Measurements from ENCODE around the gene C6orf58. TPM values are rescaled to one million over a fixed set of nuclear protein-coding genes. Genes with fewer than 3 reads are reported as not detected.

C6orf58 gene
- polyA plus RNA-seq, 1 donor from 2014 or later: 0.97 TPM

DNA sequence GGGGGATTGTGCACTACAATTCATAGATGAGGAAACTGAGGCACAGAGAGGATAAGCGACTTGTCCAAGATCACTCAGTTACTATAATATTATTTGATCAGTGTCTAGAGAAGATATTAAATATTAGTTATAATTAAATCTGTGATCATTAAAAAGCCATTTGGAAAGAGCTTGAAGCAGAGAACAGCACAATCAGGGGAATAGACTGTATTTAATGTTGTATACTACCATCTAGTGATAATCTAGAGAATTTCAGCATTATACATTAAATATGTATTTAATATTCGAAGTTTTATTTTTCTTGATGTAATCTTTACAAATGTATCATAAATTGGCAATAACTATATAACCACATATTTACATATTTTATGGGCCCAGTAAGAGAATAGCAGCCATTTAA lies 37.7 kb upstream of the C6orf58 start:
- no peaks in the 10 kb centered on the region for H4K20me1 ChIP-seq (ENCODE audit: insufficient read depth)

DNA sequence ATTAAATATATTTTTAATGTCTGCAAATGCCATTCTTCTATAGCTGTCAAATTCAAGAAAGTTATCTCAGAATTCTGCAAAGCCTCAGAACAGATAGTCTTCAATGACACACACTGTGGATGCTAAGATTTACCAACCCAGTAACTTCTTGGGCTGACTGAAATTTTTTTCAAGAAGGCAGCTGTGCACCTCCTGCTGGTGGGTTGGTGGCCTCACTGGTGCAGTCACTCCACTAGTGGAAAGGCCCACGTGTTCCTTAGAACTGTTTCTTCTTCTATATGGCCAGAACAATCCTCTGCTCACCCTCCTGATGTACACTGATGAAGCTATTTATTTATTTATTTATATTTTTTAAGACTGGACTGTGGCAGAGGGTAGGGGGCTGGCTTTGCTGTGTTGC lies 29.8 kb upstream of the C6orf58 start:
- Histone ChIP-seq H3K4me2 (ENCODE audit: low read length) (no peak overlapping the region), H3K9me3 (ENCODE audit: low read length) (no peaks in the 10 kb centered on the region), H3F3A (ENCODE audit: insufficient read depth, low read length, poor library complexity, severe bottlenecking) (no peaks in the 10 kb centered on the region)

More for the DNA sequence above, 37.7 kb upstream of the C6orf58 start:
- H3K9ac ChIP-seq (ENCODE audit: low read length): no peak overlapping the region
- H3K36me3 ChIP-seq (ENCODE audit: insufficient read depth, low read length): no peaks in the 10 kb centered on the region
- no peaks in the 10 kb centered on the region for H3K9me2 ChIP-seq (ENCODE audit: insufficient read depth, low read length)
- no peak for TF ChIP-seq EZH2 (IDR thresholded peaks at IDR 0.05; ENCODE audit: borderline replicate concordance, insufficient read depth, low read length, poor library complexity, severe bottlenecking)
- TF ChIP-seq RAD21 (conservative IDR thresholded peaks at IDR 0.05): peak; percentile 77
- TF ChIP-seq TAF1 (IDR thresholded peaks at IDR 0.05; ENCODE audit: low read depth): no peak
- TF ChIP-seq, protein P1, sequence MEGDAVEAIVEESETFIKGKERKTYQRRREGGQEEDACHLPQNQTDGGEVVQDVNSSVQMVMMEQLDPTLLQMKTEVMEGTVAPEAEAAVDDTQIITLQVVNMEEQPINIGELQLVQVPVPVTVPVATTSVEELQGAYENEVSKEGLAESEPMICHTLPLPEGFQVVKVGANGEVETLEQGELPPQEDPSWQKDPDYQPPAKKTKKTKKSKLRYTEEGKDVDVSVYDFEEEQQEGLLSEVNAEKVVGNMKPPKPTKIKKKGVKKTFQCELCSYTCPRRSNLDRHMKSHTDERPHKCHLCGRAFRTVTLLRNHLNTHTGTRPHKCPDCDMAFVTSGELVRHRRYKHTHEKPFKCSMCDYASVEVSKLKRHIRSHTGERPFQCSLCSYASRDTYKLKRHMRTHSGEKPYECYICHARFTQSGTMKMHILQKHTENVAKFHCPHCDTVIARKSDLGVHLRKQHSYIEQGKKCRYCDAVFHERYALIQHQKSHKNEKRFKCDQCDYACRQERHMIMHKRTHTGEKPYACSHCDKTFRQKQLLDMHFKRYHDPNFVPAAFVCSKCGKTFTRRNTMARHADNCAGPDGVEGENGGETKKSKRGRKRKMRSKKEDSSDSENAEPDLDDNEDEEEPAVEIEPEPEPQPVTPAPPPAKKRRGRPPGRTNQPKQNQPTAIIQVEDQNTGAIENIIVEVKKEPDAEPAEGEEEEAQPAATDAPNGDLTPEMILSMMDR (IDR thresholded peaks at IDR 0.05; ENCODE audit: poor library complexity, severe bottlenecking): peak; percentile 73
- no peak for TF ChIP-seq MXI1 (conservative IDR thresholded peaks at IDR 0.05; ENCODE audit: poor library complexity, severe bottlenecking)
- TF ChIP-seq, protein P2, sequence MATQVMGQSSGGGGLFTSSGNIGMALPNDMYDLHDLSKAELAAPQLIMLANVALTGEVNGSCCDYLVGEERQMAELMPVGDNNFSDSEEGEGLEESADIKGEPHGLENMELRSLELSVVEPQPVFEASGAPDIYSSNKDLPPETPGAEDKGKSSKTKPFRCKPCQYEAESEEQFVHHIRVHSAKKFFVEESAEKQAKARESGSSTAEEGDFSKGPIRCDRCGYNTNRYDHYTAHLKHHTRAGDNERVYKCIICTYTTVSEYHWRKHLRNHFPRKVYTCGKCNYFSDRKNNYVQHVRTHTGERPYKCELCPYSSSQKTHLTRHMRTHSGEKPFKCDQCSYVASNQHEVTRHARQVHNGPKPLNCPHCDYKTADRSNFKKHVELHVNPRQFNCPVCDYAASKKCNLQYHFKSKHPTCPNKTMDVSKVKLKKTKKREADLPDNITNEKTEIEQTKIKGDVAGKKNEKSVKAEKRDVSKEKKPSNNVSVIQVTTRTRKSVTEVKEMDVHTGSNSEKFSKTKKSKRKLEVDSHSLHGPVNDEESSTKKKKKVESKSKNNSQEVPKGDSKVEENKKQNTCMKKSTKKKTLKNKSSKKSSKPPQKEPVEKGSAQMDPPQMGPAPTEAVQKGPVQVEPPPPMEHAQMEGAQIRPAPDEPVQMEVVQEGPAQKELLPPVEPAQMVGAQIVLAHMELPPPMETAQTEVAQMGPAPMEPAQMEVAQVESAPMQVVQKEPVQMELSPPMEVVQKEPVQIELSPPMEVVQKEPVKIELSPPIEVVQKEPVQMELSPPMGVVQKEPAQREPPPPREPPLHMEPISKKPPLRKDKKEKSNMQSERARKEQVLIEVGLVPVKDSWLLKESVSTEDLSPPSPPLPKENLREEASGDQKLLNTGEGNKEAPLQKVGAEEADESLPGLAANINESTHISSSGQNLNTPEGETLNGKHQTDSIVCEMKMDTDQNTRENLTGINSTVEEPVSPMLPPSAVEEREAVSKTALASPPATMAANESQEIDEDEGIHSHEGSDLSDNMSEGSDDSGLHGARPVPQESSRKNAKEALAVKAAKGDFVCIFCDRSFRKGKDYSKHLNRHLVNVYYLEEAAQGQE (IDR thresholded peaks at IDR 0.05; ENCODE audit: borderline replicate concordance): no peak
- TF ChIP-seq SMC3 (conservative IDR thresholded peaks at IDR 0.05; ENCODE audit: poor library complexity): peak; percentile 74
- H3K4me3 ChIP-seq (ENCODE audit: low read length): no peak overlapping the region
- no peak overlapping the region for H3K27ac ChIP-seq (ENCODE audit: low read length)
- no peaks in the 10 kb centered on the region for H3K27me3 ChIP-seq (ENCODE audit: insufficient read depth, low read depth, low read length)
- H3K9me3 ChIP-seq (ENCODE audit: low read length): no peaks in the 10 kb centered on the region
- no peaks in the 10 kb centered on the region for H3F3A ChIP-seq (ENCODE audit: insufficient read depth, low read length, poor library complexity, severe bottlenecking)
- H3K4me2 ChIP-seq (ENCODE audit: low read length): no peak overlapping the region
- no peak overlapping the region for H2AFZ ChIP-seq (ENCODE audit: low read depth, low read length)
- H3K79me2 ChIP-seq (replicated peaks; ENCODE audit: insufficient read depth, low read length): no peaks in the 10 kb centered on the region

More for the DNA sequence above, 29.8 kb upstream of the C6orf58 start:
- Histone ChIP-seq H2AFZ (ENCODE audit: low read depth, low read length) (no peak overlapping the region), H3K27me3 (ENCODE audit: insufficient read depth, low read depth, low read length) (no peaks in the 10 kb centered on the region), H3K9ac (ENCODE audit: low read length) (no peak overlapping the region), H3K9me2 (ENCODE audit: insufficient read depth, low read length) (no peaks in the 10 kb centered on the region), H3K36me3 (ENCODE audit: insufficient read depth, low read length) (no peaks in the 10 kb centered on the region), H3K4me3 (ENCODE audit: low read length) (no peak overlapping the region), H3K79me2 (replicated peaks; ENCODE audit: insufficient read depth, low read length) (no peaks in the 10 kb centered on the region), H4K20me1 (ENCODE audit: insufficient read depth) (no peaks in the 10 kb centered on the region), H3K27ac (ENCODE audit: low read length) (no peak overlapping the region)
- TF ChIP-seq, protein P2 (IDR thresholded peaks at IDR 0.05; ENCODE audit: borderline replicate concordance): no peak
- TF ChIP-seq TAF1 (IDR thresholded peaks at IDR 0.05; ENCODE audit: low read depth): no peak
